DMS153 treated with DMSO at 0.1 percent for 48 hours (cell line): ENCODE results near the gene KANSL1.

Experiments
- DNase-seq: peaks from one replicate; lab custom pipeline; 2025; ENCODE audit not compliant: unreplicated experiment; lab: John Stamatoyannopoulos, UW

Gene KANSL1

GRCh38 chr17:45987706-45988105 is 205.5 kb downstream of the KANSL1 start:
- DNase-seq, result no peak

GRCh38 chr17:45986056-45986455 is 207.2 kb downstream of the KANSL1 start:
- DNase-seq, result no peak

GRCh38 chr17:45985447-45985846 is 207.8 kb downstream of the KANSL1 start:
- no peak for DNase-seq

GRCh38 chr17:45984368-45984767 is 208.9 kb downstream of the KANSL1 start:
- DNase-seq, result no peak

GRCh38 chr17:45983614-45984310 is 209.5 kb downstream of the KANSL1 start:
- no peak for DNase-seq

- DNase-seq, result no peak
These were observed 210.2 kb downstream of the KANSL1 start for GRCh38 chr17:45982791-45983613.

- no peak for DNase-seq
These were observed 211.9 kb downstream of the KANSL1 start for GRCh38 chr17:45981306-45981705.

GRCh38 chr17:45980855-45981254 is 212.4 kb downstream of the KANSL1 start:
- no peak for DNase-seq
